OCI-LY3 (cell line): ENCODE results near the gene ANKRD27.

Source experiments
- H2AFZ ChIP-seq: fragments of 200-600, 300-600 bp; shearing (Covaris generic); 2 replicates; pipeline ENCODE4 v1.6.0; 2014; ENCODE audit warnings: antibody characterized with exemption, low read depth, low read length
- H3K27ac ChIP-seq: fragments of 200-600, 300-600 bp; sonication (generic); 2 replicates; pipeline ENCODE4 v1.5.1; 2014; ENCODE audit warnings: mild to moderate bottlenecking, low read length, moderate library complexity, mixed read lengths
- H3K27me3 ChIP-seq: fragments of 200-600, 300-600 bp; sonication (generic); 2 replicates; pipeline ENCODE4 v1.6.1; 2014; ENCODE audit warnings: low read depth, low read length, mixed read lengths
- H3K36me3 ChIP-seq: fragments of 200-600, 300-600 bp; sonication (generic); replicated peaks from 2 replicates; pipeline ENCODE3; 2014; ENCODE audit warnings: low read depth, low read length, mixed read lengths
- H3K4me1 ChIP-seq: fragments of 300-600, 200-600 bp; sonication (generic); 2 replicates; pipeline ENCODE4 v1.6.1; 2014; ENCODE audit warnings: low read length, mixed read lengths
- H3K4me2 ChIP-seq: fragments of 200-600, 300-600 bp; sonication (generic); 2 replicates; pipeline ENCODE4 v1.6.1; 2014; ENCODE audit warnings: low read length, mixed read lengths
- H3K4me3 ChIP-seq: fragments of 300-600, 200-600 bp; sonication (generic); 2 replicates; pipeline ENCODE4 v1.5.1; 2014; ENCODE audit warnings: antibody characterized with exemption, mild to moderate bottlenecking, low read length, moderate library complexity
- H3K79me2 ChIP-seq: fragments of 300-600, 200-600 bp; shearing (Covaris generic); 2 replicates; pipeline ENCODE4 v1.6.1; 2014; ENCODE audit warnings: mild to moderate bottlenecking, low read length, mixed read lengths
- H3K9ac ChIP-seq: fragments of 300-600, 200-600 bp; shearing (Covaris generic); 2 replicates; pipeline ENCODE4 v1.6.0; 2014; ENCODE audit warnings: mild to moderate bottlenecking, low read length, moderate library complexity
- H3K9me3 ChIP-seq: fragments of 200-600, 300-600 bp; shearing (Covaris generic); 2 replicates; pipeline ENCODE4 v1.6.1; 2014; ENCODE audit warnings: low read length, mixed read lengths; ENCODE audit not compliant: insufficient read depth
- H4K20me1 ChIP-seq: fragments of 200-600, 300-600 bp; sonication (generic); 2 replicates; pipeline ENCODE4 v1.6.1; 2016; ENCODE audit warnings: low read length, mixed read lengths; ENCODE audit not compliant: insufficient read depth
- CTCF ChIP-seq: fragments of 200-600, 300-600 bp; sonication (generic); IDR thresholded peaks from 2 replicates; pipeline ENCODE4 v1.5.1; 2014; ENCODE audit warnings: antibody characterized with exemption, low read length, low read depth
- EZH2phosphoT487 ChIP-seq: fragments of 200-600 bp; shearing (Covaris generic); IDR thresholded peaks from 2 replicates; pipeline ENCODE4 v1.6.1; 2018; ENCODE audit warnings: antibody characterized with exemption, mixed run types, low read depth

ANKRD27 gene

DNA sequence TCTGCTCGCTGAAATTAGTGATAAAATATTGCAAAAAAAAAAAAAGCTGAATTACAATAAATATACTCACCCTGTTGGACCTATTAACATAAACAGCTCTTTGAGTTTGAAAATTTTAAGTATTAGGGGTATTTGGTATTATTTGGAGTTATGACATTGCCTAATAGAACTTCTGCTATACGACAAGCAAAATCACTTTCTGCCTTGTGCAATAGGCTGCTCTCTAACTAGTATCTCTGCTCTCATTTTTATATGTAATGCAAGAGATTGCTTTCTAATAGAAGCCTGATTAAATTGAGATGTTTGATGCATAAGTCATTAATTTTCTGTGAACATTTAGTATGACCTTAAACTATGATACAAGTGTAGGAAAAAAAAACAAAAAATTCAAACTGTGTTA, 6.0 kb upstream of the ANKRD27 start:
- no peak overlapping the region for H3K9ac ChIP-seq
- H3K9me3 ChIP-seq, result no peaks in the 10 kb centered on the region

DNA sequence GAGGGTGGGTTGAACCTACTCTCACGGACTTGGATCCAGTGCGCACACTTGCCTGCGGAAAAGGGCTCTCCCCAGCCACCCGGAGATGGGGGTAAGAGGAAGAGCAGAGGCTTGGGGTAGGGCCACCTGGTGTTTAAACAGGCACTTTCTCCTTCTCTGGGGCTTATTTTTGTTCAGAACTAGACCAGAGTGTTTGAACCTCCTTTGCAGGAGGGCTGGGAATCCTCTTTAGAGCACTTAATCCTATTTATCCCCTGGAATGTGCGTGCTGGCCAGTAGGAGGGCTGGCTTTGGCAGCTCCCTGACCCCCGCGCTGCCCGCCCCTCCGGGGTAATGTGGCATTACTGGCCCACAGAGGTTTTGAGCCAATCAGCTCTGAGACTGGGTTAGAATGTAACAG, 2.7 kb upstream of the ANKRD27 start:
- Histone ChIP-seq H3K4me1 (peaks cover 11% of the 10 kb centered on the region), H3K9ac (no peak overlapping the region), H3K4me3 (no peak overlapping the region), H2AFZ (no peak overlapping the region), H3K4me2 (no peak overlapping the region), H3K27me3 (no peaks in the 10 kb centered on the region), H3K9me3 (no peaks in the 10 kb centered on the region), H3K27ac (no peak overlapping the region), H4K20me1 (peaks cover 17% of the 10 kb centered on the region), H3K79me2 (peaks cover 23% of the 10 kb centered on the region), H3K36me3 (no peaks in the 10 kb centered on the region)
- TF ChIP-seq CTCF, result peak; percentile 12; the same call in 1 of the 2 replicates
- no peak for TF ChIP-seq EZH2phosphoT487

More for the DNA sequence above, 6.0 kb upstream of the ANKRD27 start:
- Histone ChIP-seq H3K36me3 (no peaks in the 10 kb centered on the region), H2AFZ (no peak overlapping the region), H3K4me2 (no peak overlapping the region), H3K4me1 (0 out of 2 replicates have a peak, but pooled peaks cover 3% of the 10 kb centered on the region), H3K27me3 (no peaks in the 10 kb centered on the region), H3K4me3 (no peak overlapping the region), H3K79me2 (no peaks in the 10 kb centered on the region), H4K20me1 (no peaks in the 10 kb centered on the region), H3K27ac (no peak overlapping the region)
- TF ChIP-seq CTCF, result no peak
- TF ChIP-seq EZH2phosphoT487, result no peak

DNA sequence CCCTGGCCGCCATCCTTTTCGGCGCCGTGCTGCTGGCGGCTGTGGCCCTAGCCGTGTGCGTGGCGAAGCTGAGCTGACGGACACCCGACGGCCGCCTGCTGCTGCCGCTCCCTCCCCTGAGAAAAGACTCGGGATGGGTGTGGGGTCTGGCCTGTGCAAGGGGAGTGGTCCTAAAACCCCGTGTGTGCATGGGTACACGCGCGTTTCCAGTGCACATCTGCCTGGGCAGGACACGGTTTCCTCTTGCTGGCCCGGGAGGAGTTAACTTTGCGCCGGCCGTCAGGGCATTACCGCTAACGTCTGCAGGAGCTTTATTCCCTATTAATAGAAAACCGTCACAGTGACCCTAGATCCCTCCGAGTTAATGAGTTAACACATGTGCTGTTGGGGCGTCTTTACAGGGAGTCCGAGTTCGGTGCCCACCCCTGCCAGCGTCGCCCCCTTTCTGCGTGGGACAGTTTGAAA, 1.9 kb upstream of the ANKRD27 start:
- Histone ChIP-seq H3K4me1 (peaks cover 11% of the 10 kb centered on the region), H3K9ac (no peak overlapping the region), H3K36me3 (no peaks in the 10 kb centered on the region), H4K20me1 (peaks cover 24% of the 10 kb centered on the region), H3K27me3 (no peaks in the 10 kb centered on the region), H3K4me3 (no peak overlapping the region), H3K79me2 (peaks cover 31% of the 10 kb centered on the region), H3K9me3 (no peaks in the 10 kb centered on the region), H3K27ac (no peak overlapping the region), H2AFZ (no peak overlapping the region), H3K4me2 (no peak overlapping the region)
- TF ChIP-seq CTCF (no peak), EZH2phosphoT487 (no peak)

DNA sequence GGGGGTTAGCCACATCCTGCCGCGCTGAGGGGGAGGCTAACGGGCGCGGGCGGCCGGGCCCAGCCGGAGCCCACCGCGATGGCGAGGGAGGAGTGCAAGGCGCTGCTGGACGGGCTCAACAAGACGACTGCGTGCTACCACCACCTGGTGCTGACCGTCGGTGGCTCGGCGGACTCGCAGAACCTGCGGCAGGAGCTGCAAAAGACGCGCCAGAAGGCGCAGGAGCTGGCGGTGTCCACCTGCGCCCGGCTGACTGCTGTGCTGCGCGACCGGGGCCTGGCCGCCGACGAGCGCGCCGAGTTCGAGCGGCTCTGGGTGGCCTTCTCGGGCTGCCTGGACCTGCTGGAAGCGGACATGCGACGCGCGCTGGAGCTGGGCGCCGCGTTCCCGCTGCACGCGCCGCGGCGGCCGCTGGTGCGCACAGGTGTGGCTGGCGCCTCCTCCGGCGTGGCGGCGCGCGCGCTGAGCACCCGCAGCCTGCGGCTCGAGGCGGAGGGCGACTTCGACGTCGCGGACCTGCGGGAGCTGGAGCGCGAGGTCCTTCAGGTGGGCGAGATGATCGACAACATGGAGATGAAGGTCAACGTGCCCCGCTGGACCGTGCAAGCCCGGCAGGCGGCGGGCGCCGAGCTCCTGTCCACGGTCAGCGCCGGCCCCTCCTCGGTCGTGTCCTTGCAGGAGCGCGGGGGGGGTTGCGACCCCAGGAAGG, 1.4 kb upstream of the ANKRD27 start:
- no peak overlapping the region for H3K27ac ChIP-seq

More for the DNA sequence above, 1.4 kb upstream of the ANKRD27 start:
- TF ChIP-seq EZH2phosphoT487 (no peak), CTCF (no peak)
- Histone ChIP-seq H3K9me3 (no peaks in the 10 kb centered on the region), H2AFZ (no peak overlapping the region), H3K36me3 (no peaks in the 10 kb centered on the region), H3K4me1 (peaks cover 11% of the 10 kb centered on the region), H3K4me2 (peak overlapping the region; percentile 90), H3K79me2 (peaks cover 36% of the 10 kb centered on the region), H3K27me3 (no peaks in the 10 kb centered on the region), H3K4me3 (peak overlapping the region; percentile 95; the same call in 1 of the 2 replicates), H3K9ac (no peak overlapping the region), H4K20me1 (peaks cover 29% of the 10 kb centered on the region)
